ENCODE data around the gene SFSWAP.

The SFSWAP gene

DNA sequence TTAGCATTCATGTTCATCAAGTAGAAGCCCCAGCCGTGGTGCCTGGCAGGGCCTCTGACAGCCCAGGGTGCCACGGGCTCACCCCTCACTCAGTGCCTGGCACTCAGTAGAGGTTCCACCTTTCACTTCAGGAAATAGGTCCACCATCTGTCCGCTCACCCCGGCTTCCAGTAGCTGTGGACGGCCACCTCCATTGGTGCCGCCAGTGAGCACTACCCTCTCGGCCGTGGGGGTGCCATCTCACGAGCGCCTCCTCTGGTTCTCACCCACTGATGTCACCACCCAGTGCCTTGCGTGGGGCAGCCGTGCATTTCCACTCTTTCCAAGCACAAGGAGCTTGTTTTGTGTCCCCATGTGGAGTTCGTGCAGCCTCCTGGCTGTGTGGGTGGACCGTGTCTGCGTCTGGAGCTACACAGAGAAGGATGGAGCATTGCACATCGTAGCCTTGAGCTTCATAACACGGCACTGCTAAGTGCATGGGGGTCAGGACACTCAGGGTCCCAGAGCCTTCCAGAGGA, 76.3 kb downstream of the SFSWAP start:
- TF ChIP-seq, protein P1, sequence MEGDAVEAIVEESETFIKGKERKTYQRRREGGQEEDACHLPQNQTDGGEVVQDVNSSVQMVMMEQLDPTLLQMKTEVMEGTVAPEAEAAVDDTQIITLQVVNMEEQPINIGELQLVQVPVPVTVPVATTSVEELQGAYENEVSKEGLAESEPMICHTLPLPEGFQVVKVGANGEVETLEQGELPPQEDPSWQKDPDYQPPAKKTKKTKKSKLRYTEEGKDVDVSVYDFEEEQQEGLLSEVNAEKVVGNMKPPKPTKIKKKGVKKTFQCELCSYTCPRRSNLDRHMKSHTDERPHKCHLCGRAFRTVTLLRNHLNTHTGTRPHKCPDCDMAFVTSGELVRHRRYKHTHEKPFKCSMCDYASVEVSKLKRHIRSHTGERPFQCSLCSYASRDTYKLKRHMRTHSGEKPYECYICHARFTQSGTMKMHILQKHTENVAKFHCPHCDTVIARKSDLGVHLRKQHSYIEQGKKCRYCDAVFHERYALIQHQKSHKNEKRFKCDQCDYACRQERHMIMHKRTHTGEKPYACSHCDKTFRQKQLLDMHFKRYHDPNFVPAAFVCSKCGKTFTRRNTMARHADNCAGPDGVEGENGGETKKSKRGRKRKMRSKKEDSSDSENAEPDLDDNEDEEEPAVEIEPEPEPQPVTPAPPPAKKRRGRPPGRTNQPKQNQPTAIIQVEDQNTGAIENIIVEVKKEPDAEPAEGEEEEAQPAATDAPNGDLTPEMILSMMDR (IDR thresholded peaks at IDR 0.05; ENCODE audit: low read length, missing control alignments): no peak
- no peak overlapping the region for H3K4me3 ChIP-seq (replicated peaks; ENCODE audit: low read depth, low read length)
- no peak for DNase-seq (ENCODE audit: low read depth)

DNA sequence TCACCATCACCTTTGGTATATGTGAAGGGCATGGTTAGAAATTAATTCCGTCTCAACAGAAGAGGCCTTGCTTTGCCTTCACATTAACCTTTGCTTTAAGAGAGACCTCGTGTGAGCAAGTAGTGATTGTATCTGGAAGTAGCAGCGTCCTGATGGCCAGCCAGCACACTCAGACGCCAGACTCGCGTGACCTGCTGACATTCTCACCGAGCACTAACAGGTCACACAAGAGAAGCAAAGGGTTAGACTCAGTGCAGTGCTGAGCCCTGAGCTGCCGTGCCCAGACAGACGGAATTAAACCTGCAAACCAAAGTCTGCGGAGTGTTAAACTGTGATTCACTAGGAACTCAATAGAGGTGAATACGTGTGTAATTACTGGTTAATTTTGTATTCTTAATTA, 77.2 kb downstream of the SFSWAP start:
- H3K4me3 ChIP-seq (replicated peaks; ENCODE audit: low read depth, low read length): no peak overlapping the region
- no peak for DNase-seq (ENCODE audit: low read depth)
- TF ChIP-seq, protein P1 (IDR thresholded peaks at IDR 0.05; ENCODE audit: low read length, missing control alignments): no peak

DNA sequence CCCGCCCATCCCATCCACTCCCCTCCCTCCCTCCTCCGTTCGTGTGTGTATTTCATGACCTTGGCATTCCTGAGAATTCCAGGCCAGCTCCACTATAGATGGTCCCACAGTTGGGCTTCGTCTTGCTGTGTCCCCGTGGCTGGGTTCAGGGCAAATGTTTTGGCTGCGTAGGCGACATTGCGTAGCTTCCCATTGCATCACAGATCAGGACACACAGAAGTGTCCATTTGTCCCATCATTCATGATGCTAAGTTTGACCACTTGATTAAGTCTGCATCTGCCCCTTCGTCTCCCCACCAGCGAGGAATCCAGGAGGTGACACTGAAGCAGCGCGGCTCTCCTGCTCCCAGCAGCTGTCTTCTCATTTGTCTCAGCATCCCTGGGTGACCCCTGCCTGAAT, 78.7 kb downstream of the SFSWAP start:
- DNase-seq (ENCODE audit: low read depth): no peak
- H3K4me3 ChIP-seq (replicated peaks; ENCODE audit: low read depth, low read length): no peak overlapping the region
- TF ChIP-seq, protein P1 (IDR thresholded peaks at IDR 0.05; ENCODE audit: low read length, missing control alignments): no peak

DNA sequence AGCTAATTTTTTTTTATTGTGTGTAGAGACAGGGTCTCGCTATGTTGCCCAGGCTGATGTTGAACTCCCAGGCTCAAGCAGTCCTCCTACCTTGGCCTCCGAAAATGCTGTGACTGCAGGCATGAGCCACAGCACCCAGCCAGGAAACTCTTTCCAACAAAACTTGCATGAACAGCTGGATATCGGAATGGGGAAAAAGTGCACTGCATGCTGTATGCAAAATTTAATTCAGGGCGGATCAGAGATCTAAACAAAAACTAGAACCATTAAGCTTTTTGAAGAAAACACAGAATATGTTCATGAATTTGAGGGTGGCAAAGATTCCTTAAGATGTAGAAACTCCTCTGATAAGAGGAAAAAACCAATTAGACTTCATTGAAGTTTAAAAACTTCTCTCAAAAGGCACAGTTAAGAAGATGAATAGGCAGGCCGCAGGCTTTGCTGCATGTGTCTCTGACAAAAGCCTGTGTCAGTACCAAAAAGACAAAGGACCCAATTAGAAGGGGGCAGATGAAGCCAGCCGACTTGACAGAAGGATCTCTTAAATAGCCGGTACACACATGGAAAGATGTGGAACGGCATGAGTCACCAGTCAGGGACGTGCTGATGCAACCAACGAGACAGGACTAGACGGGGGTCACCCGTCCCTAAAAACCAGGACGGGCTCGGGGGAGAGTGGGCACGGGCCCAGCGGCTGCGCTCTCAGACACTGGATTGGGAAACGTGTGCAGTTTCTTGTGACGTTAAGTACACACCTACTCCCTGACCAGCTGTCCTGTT, 82.5 kb downstream of the SFSWAP start:
- peak; percentile 11 for DNase-seq (ENCODE audit: low read depth)
- H3K4me3 ChIP-seq (replicated peaks; ENCODE audit: low read depth, low read length): no peak overlapping the region
- TF ChIP-seq, protein P1 (IDR thresholded peaks at IDR 0.05; ENCODE audit: low read length, missing control alignments): no peak

DNA sequence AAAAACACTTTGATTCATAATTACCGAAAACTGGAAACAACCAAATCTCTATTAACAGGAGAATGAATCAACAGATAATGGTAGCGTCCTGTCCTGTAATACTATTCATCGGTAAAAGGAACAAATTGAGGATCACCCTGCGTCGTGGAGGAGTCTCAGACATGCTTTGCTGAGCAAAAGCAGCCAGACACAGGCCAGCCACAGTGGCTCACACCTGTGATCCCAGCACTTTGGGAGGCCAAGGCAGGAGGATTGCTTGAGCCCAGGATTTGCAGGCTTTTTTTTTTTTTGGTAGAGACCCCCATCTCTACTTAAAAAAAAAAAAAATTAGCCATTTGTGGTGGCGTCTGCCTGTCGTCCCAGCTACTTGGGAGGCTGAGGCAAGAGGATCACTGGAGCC, 83.2 kb downstream of the SFSWAP start:
- TF ChIP-seq, protein P1 (IDR thresholded peaks at IDR 0.05; ENCODE audit: low read length, missing control alignments): no peak
- no peak overlapping the region for H3K4me3 ChIP-seq (replicated peaks; ENCODE audit: low read depth, low read length)
- DNase-seq (ENCODE audit: low read depth): no peak

DNA sequence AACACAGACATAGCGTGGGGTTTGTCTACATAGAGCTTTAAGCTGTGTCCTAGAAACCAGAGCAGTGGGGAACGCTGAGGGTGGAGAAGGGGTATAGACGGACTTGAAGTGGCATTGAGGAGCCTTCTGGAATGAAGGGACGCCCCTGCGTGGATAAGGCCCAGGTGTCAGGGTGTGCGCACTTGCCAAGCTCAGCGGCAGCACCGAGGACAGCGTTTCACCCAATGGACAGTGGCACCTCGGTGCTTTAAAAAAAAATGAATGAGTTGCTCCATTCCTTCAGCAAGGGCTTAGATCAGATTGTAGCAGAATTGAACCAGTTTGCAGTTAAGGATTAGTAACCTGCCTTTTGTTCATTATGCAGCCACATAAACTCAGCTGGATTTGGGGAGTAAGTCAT, 83.7 kb downstream of the SFSWAP start:
- H3K4me3 ChIP-seq (replicated peaks; ENCODE audit: low read depth, low read length): no peak overlapping the region
- DNase-seq (ENCODE audit: low read depth): no peak
- TF ChIP-seq, protein P1 (IDR thresholded peaks at IDR 0.05; ENCODE audit: low read length, missing control alignments): no peak

DNA sequence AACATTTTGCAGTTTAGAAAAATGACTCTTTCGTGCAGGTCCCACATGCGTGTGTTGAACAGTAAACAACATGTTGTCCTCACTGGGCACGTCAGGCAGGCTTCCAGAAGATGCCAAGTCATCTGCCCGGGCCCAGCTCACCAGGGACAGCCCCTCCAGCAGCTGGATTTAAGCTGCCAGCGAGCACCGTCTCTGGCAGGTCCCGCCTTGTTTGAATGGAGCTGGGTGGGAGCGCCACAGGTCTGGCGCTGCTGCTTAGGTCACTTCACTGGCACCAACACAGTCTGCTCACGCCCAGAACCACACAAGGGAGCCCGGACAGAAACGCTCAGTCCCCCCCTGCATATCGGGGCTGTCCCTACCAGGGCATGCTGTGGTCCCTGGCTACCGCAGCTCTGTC, 84.2 kb downstream of the SFSWAP start:
- no peak overlapping the region for H3K4me3 ChIP-seq (replicated peaks; ENCODE audit: low read depth, low read length)
- TF ChIP-seq, protein P1 (IDR thresholded peaks at IDR 0.05; ENCODE audit: low read length, missing control alignments): no peak
- no peak for DNase-seq (ENCODE audit: low read depth)

Data from fibroblast of pulmonary artery (primary cell).